Suprapubic skin (tissue), 3 donors: ENCODE data around the gene CCND3.

Experiments
- CTCF ChIP-seq, 2 donors: fragments of 200-600 bp in 1 of 2; fragments of 450-650 bp in 1 of 2; sonication (generic) in 1 of 2; IDR thresholded peaks; one replicate each; pipeline ENCODE4 v1.5.1; 2016 to 2019; ENCODE audit warnings: antibody characterized with exemption in 2 of 2, mild to moderate bottlenecking in 1 of 2, moderate library complexity in 1 of 2
- EP300 ChIP-seq: sonication (generic); formaldehyde crosslinking; IDR thresholded peaks from one replicate; pipeline ENCODE4 v1.6.1; 2017; ENCODE audit warnings: antibody characterized with exemption

- TF ChIP-seq CTCF (IDR thresholded peaks at IDR 0.05) (no peak), EP300 (no peak)
These were observed 6.1 kb upstream of the CCND3 start for GRCh38 chr6:41947581-41948220.
